ENCODE measurements around the gene FNDC10. TPM values are rescaled to one million over a fixed set of nuclear protein-coding genes. Genes with fewer than 3 reads are reported as not detected.

Gene FNDC10
- total RNA-seq, 1 donor from 2014 or later: 1.7 TPM

DNA sequence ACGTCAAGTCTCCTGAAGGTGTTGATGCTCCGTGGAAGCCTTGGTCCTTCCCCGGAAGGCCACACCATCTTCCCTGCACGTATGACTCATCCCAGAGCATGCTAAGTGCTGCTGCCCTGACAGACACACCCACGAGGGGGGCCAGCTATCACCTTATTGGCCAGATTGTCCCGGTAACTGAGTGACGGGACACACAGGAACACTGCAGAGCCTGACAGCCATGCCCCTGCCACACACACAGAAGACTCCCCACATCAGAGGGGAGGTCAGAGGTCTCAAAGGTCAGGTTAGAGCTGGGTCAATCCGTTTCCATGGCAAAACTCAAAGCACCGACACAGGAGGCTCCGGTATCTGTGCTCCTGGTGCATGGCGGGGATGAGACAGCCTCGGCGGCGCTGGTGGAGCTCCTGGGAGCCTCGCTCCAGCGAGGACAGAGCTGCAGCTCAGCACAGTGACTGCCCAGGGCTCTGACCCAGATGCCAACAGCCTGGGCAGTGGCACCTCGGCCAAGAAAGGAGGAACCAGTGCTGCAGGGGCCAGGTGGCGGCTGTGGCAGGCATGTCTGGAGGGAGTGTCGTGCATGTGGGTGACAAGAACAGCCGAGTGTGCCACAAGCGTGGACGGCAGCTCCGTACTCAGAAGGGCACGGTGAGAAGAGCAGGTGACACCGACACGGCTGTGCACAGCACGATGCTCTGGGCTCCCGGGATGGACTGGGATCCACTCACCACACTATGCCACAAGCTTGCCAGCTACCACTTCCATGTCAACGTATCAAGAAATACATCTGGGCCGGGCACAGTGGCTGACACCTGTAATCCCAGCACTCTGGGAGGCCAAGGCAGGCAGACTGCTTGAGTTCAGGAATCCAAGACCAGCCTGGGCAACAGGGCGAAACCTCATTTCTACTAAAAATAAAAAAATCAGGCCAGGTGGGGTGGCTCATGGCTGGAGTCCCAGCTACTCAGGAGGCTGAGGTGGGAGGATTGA, 44.7 kb downstream of the FNDC10 start:
- no peak for DNase-seq (ENCODE audit: low spot score)
- intact Hi-C loops (cut with DNase I): no loop called here

DNA sequence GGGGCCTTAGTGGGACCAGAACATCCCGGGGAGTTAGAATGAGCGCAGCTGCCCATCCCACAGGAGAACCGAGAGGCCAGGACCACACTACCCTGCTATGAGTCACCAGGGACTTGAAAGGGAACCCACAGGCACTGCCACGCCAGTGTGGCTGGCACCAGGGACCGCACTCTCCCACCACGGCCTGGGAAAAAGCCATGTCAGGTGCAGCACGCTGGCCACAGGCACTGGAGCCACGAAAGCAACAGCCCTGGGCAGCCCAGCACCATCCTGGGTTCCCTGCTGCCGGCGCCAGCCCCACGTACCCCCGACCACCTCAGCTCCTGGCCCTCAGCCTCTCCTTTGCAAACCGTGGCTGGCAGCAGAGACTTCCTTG, 45.4 kb downstream of the FNDC10 start:
- intact Hi-C loops (cut with DNase I): no loop called here

DNA sequence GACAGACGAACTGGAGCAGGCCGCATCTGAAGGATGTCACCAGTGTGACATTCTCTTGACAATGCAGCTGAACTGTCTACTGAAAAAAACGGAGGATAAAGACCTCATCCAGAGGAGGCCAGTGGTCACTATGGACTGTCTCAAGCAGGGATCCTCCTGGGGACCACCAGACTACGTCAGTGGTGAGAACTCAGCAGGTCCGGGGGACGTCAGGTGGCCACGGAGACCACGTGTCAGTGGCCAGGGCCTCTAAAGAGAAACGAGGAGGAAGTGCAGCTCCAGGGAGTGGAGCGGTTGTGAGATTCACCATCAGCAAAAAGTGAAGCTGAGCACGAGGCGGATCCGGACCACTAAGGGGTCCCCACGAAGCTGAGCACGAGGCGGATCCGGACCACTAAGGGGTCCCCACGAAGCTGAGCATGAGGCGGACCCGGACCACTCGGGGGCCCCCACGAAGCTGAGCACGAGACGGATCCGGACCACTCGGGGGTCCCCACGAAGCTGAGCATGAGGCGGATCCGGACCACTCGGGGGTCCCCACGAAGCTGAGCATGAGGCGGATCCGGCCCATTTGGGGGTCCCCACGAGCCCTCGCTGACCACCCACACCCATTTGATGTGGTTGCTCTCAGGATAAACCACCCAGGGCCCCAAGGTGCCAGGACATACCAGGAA, 46.0 kb downstream of the FNDC10 start:
- DNase-seq (ENCODE audit: low spot score): no peak
- intact Hi-C loops (cut with DNase I): no loop called here

More for the DNA sequence above, 45.4 kb downstream of the FNDC10 start:
- no peak for DNase-seq (ENCODE audit: low spot score)

DNA sequence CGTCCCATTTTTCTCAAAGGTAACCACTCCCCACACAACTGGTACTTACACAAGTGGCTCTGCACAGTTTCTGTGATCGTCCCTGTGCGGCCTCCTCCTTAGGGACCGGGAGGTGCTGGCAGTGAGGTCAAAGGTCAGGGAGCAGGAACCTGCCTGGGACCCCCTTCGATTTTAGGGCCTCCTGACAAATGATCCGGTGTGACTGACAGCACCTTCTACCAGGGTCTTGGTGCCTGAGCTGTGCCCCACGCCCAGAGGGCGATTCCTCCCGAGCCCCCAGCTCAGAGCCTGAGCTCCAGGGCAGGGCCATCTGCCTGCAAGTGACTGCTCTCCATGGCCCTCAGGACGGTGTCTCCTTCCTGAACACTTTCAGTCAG, 47.7 kb downstream of the FNDC10 start:
- intact Hi-C loops (cut with DNase I): no loop called here
- no peak for DNase-seq (ENCODE audit: low spot score)

DNA sequence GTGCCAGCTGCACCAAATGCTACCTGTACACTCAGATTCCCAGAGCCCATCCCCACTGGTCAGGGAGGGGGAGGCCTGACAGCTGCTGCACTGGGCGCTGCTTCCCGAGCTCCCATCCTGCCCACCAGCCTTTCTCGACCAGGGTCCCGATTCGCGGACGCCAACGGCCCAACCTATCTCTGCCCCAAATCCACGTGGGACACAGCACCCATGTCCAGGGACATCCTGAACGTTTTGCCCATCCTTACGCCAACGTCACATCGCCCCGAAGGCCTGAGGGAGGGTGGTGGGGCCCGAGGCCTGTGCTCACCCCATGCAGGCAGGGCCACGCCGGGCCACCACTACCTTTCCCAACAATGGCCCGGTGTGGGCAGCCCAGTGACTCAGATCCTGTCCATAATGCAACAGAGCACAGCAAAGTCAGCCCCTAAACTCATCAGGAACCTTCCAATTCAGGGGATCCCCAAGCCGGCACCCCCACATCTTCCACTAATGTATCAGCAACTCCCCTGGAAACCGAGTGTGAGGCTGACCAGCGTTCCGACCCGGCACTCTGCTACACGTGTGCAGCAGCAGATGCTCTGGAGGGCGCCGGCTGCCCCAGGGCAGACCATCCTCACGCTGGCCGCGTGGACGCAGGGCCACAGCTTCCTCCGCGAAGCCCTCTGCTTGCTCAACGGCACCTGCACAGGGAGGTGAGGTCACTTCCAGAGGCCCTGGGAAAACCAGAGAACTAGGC, 48.2 kb downstream of the FNDC10 start:
- DNase-seq (ENCODE audit: low spot score): no peak
- intact Hi-C loops (cut with DNase I): no loop called here

DNA sequence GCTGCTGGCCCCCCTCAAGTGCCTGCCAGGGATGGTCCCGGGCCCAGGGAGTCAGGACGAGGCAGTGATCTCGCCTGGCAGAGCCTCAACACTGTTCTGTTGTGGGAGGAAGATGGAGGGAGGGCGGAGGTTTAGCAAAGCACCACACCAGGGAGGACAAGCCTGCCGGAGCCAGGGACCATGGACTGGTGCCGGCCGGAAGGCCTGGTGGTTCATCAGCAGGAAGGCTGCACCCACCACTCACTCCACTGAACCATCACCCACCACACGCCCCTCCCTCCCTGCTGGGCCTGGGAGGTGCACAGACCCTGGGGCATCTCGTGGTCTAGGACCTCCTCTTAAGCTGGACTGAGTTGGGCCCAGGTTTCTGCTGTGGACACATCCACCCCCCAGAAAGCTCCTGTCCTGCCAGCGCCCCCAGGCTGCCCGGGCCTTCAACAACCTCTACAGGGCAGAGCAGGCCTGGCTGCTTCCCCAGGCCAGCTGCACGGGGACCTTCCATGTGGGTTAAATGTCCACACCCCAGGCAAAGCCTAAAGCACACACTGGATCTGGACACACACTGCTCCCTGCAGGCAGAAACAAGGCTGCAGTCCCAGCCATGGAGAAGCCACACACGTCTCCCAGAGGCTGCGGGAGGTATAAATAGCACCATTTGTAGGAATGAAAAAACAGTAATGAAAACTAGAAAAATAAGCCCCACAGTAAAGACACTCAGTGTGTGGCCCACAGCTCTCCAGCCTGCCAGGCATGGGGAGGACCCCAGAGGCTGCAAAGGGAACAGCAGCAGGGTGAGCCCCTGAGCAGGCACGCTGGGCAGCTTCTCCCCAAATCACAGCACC, 49.1 kb downstream of the FNDC10 start:
- intact Hi-C loops (cut with DNase I): no loop called here
- no peak for DNase-seq (ENCODE audit: low spot score)

DNA sequence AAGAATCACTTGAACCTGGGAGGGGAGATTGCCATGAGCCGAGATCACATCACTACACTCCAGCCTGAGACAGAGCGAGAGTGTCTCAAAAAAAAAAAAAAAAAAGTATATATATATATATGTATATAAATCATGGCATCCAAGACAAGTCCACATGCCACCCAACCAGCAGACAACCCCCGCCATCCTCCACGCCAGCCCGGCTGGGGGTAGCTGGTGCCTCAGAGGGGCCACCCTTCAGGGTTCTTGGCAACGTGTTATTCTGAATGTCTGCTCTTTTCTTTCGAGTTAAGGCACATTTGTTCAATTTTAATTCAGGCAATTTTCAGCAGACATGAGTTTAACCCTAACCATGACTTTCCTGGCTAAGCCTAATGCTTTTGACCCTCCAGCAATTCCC, 49.8 kb downstream of the FNDC10 start:
- DNase-seq (ENCODE audit: low spot score): no peak
- intact Hi-C loops (cut with DNase I): no loop called here

DNA sequence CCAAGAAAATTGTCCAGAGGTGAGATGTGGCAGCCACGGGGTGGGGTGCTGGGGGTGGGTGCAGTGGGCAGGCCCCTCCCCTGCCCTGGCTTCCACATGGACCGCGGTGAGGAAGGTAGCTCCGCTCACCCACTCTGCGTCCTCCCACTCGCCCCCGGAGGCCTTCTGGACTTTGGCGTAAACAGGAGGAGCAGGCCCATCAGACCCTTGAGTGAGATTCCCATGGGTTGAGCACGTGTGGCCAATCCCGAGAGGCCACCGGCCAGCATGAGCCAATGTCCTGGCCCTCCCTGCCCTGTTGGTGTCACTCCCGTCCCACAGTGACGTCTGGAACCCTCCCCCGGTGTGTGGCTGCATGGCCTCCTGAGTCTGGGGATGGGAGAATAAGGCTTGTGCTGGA, 51.3 kb downstream of the FNDC10 start:
- intact Hi-C loops (cut with DNase I): no loop called here
- DNase-seq (ENCODE audit: low spot score): no peak

Other genes starting within 250 kb of the FNDC10 start
- 30.5 TPM for gene MXRA8, start 241.6 kb downstream of the FNDC10 start, total RNA-seq
- 174 TPM for gene AURKAIP1, start 224.9 kb downstream of the FNDC10 start, total RNA-seq
- 78.6 TPM for gene CCNL2, start 200.8 kb downstream of the FNDC10 start, total RNA-seq
- 127 TPM for gene MRPL20, start 192.8 kb downstream of the FNDC10 start, total RNA-seq
- gene ANKRD65, start 178.9 kb downstream of the FNDC10 start, total RNA-seq: 1.8 TPM
- gene VWA1, start 164.4 kb downstream of the FNDC10 start, total RNA-seq: 35.3 TPM
- 0.51 TPM for gene ATAD3C, start 150.4 kb downstream of the FNDC10 start, total RNA-seq
- 13.7 TPM for gene ATAD3B, start 128.4 kb downstream of the FNDC10 start, total RNA-seq
- 13.7 TPM for gene ATAD3A, start 88.0 kb downstream of the FNDC10 start, total RNA-seq
- 5.0 TPM for gene TMEM240, start 59.5 kb downstream of the FNDC10 start, total RNA-seq
- gene SSU72, start 25.3 kb downstream of the FNDC10 start, total RNA-seq: 90.7 TPM
- 82.4 TPM for gene MIB2, start 15.4 kb upstream of the FNDC10 start, total RNA-seq
- 60.2 TPM for gene MMP23B, start 32.0 kb upstream of the FNDC10 start, total RNA-seq
- 30.4 TPM for gene CDK11B, start 58.9 kb upstream of the FNDC10 start, total RNA-seq
- gene SLC35E2B, start 92.7 kb upstream of the FNDC10 start, total RNA-seq: 19.1 TPM
- gene CDK11A, start 124.2 kb upstream of the FNDC10 start, total RNA-seq: 25.8 TPM
- 31.3 TPM for gene NADK, start 178.3 kb upstream of the FNDC10 start, total RNA-seq

Measured in cardiac septum (tissue), 1 donor.